Activated CD8-positive, alpha-beta memory T cell treated with anti-CD3 and anti-CD28 coated beads for 1 hour (primary cell): ENCODE results near the gene ADCYAP1R1.

Experiments used
- DNase-seq, 2 donors: peaks; one replicate each; pipeline ENCODE4 v3.0.0-alpha.2; 2020; ENCODE audit warnings: low read depth in 1 of 2; ENCODE audit errors: extremely low read depth in 1 of 2

ADCYAP1R1 gene

GRCh38 chr7:31051598-31052486 is at the start of gene ADCYAP1R1:
Gene ADCYAP1R1, plus strand, starts transcription at chr7:31052308. Its CDS starts 10,957 bp downstream, at chr7:31063265.
- no peak for DNase-seq

- DNase-seq = no peak
Observed at GRCh38 chr7:31003097-31003496, 49.0 kb upstream of the ADCYAP1R1 start.

DNA sequence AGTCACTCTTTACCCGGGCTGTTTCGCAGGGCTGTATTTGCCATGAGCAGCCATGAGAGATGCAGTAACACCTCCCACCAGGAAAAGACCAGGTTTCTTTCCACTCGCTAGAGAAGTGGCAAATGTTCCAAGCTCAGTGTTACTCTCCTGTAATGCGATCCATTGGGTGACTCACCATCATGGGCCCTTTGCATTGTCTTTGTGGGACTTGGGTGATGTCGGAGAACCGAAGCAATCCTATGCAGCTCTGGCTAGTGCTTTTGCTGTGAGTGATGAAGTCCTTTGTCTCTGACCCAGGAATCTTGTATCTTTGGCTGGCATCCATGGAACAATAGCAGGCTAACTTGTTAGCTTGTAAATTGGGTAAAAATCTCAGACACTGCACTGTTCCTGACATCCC is 48.4 kb upstream of the ADCYAP1R1 start:
- no peak for DNase-seq

DNA sequence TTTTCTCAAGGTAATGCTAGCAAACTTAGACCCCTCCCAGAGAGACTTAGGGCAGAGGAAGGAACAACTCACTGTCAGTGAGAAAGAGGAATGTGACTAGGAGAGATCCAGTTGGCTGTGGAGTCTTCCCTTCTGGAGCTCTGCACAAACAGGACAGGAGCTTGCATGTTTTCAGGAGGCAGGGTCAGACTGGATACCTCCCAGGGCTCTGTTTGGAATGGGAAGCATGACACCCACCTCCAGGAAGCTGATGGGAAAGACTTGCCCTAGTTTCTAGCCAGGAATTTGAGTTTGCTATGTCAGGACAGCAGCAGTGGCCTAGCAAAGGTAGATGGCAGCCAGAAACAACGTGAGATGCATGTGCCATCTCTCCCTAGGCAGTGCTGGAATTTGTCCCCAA is 47.7 kb upstream of the ADCYAP1R1 start:
- no peak for DNase-seq

GRCh38 chr7:31006857-31007256 is 45.3 kb upstream of the ADCYAP1R1 start:
- no peak for DNase-seq

DNA sequence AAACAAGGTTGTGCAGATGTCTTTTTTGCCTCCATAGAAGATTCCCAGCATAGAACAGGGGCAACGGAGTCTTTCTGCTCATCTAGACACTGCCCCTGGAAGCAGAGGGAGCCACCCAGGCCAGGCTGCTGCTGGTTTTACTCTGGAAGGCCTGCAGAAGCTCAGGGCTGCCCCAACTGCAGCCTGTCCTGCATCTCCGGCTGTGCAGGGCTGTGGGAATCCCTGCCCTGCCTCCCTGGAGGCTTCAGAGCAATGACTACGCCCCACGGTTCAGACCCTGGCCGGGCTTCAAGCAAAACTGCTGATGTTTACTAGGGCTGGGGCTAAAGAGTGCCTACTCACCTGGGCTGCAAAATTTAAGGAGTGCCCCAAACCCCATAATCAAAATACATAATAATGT is 44.5 kb upstream of the ADCYAP1R1 start:
- no peak for DNase-seq

DNA sequence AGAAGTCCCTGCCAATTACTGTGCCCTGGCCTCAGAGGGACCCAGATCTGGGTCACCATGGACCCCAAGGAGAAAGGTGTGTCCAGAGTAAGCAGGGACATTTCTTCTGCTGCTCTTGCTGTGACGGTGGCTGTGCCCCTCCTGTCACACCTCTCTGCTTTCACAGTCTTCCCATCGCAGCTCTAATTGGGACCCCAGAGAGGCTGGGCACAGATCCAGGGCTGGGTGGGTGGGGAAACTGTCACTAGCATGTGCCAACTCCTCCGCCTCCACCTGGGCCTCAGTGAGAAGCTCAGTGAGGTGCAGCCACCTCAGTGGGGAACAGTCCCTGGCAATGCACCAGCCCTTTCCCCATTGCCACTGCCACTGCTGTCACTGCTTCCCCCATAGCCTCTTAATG is 37.3 kb upstream of the ADCYAP1R1 start:
- DNase-seq = no peak

- no peak for DNase-seq
Observed at GRCh38 chr7:31017032-31017675, 35.0 kb upstream of the ADCYAP1R1 start.

GRCh38 chr7:31017721-31018120 is 34.4 kb upstream of the ADCYAP1R1 start:
- DNase-seq = no peak

- DNase-seq = no peak
Observed at GRCh38 chr7:31019509-31019908, 32.6 kb upstream of the ADCYAP1R1 start.

DNA sequence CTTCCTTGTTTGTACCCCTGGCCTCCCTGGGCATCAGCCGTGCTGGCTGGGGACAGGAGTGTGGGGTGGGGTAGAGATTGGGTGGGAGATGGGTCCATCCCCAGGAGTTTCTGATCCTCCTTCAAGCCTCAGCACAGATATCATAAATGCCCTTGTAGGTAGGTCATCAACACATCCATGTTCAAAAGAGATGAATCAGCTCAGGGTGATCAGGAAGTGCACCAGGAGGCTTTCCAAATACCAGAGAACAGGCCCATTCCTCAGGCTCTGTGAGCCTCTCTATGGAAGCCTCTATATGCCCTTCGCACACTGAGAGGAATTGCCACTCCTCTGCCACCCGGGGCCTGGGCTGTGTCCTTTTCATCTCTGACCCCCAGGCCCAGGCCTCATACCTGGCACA is 31.9 kb upstream of the ADCYAP1R1 start:
- DNase-seq = no peak

DNA sequence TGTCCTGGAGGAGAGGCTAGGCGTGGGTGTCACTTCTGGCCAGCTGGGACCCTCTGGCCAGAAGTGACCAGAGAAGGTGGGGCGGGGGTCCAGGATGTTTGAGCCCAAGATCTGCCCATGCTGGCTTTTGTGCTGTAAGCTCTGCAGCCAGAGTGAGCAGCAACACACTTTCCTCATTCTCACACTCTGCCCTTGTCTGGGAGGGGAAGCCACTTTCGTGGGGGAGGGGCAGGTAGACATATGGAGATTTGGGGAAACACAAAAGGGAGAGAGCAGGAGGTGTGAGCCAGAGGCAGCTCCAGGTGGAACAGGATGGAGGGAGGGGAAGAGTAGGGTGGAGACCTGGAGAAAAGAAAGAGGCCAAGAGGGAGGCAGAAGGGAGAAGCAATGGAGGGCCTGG is 31.5 kb upstream of the ADCYAP1R1 start:
- DNase-seq = no peak

DNA sequence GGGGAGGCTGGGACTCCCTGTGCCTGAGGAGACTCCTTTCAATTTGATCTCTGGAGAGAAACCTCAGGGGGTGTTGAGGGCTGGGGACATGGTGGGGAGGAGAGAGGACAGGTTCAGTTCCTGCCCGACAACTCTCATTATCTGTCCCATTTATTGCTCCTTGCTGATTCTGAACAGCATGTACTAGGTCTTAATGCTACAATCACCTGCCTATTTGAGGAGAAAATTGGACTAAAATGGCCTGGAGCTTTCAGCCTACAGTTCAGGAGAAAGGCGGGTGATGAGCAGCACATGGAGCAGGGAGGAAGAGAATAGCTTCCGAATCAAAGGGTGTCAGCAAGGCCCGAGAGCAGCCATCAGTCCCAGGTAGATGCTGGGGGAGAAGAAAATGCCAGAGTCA is 30.0 kb upstream of the ADCYAP1R1 start:
- DNase-seq = no peak

DNA sequence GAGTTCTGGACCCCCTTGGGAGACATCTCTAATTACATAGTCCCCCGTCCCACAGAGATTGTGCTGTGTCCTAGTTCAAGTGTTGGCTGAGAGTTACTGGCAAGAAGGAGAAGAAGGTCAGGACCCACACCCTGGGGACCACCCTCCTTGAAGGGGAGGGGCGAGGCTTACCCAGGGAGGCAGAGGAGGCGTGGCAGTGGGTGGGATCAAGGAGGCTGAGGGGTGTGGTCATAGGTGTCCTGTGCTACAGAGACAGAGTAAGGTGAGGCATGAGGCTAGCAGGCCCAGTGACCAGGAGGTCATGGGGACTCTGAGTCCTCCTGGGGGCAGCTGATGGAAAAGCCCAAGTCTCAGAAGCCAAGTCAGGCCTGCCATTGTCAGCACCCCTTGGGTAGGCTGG is 29.4 kb upstream of the ADCYAP1R1 start:
- no peak for DNase-seq

DNA sequence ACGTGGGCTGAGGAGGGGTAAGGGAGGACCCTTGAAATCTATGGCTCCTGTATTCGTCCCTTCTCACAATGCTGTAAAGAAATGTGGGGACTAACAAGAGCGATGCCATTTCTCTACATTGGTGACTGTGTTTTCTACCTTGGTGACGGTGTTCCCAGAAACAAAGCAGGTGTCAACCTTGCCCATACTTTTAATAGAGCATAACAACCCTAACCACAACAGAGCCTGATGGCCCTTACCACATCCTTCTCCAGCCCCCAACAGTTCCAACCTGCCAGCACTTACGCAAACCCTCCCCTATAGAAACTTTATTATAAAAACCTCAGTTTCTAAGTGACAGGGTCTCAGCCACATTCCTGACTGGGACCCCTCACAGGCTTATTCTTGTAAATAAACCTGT is 28.2 kb upstream of the ADCYAP1R1 start:
- DNase-seq = no peak

- no peak for DNase-seq
Observed at GRCh38 chr7:31027161-31027965, 24.7 kb upstream of the ADCYAP1R1 start.

DNA sequence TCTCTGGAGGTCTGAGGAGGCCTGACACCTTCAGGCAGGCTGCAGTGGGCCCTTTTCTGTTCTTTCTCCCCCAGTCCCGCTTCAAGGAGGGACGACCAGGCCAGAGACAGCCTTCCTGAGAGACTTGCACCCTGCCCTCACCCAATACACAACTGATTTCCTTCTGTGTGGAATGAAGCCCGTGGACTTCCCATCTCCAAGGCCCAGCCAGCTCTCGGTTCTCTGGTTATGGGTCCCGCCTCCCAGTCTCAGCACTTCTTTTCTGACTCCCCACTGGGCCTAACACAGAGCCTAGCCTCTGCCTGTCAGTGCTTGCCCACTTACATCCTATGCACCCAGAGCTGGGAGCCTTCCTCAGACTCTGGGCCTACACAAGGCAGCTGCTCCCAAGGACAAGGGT is 24.1 kb upstream of the ADCYAP1R1 start:
- no peak for DNase-seq

GRCh38 chr7:31028417-31028992 is 23.6 kb upstream of the ADCYAP1R1 start:
- no peak for DNase-seq

GRCh38 chr7:31029251-31030042 is 22.7 kb upstream of the ADCYAP1R1 start:
- no peak for DNase-seq

GRCh38 chr7:31033674-31034300 is 18.3 kb upstream of the ADCYAP1R1 start:
- DNase-seq = no peak
